ENCODE data around the gene FUT9. TPM values are rescaled to one million over a fixed set of nuclear protein-coding genes. Genes with fewer than 3 reads are reported as not detected.

The FUT9 gene
- total and polyA plus RNA-seq, 2 donors (not counting 1 experiment from before 2014, with no cell fraction given), result not detected

- no peak for DNase-seq (ENCODE audit: low read depth in 2 of 2)
- no peak overlapping the region for H2AFZ ChIP-seq (ENCODE audit: low read length)
- no peak overlapping the region for H3K9ac ChIP-seq (ENCODE audit: insufficient read depth, low read length)
- H4K20me1 ChIP-seq (ENCODE audit: control insufficient read depth, extremely low read depth, insufficient read depth, low read length), result no peaks in the 10 kb centered on the region
- H3K9me3 ChIP-seq (ENCODE audit: control insufficient read depth, insufficient read depth, low read depth, low read length), result no peaks in the 10 kb centered on the region
- no peak overlapping the region for H3K27ac ChIP-seq (ENCODE audit: insufficient read depth, low read length)
- TF ChIP-seq CTCF (conservative IDR thresholded peaks at IDR 0.05 in 1 of 2, IDR thresholded peaks at IDR 0.05 in 1 of 2; ENCODE audit: low read depth in 1 of 2, low read length in 2 of 2) (no peak), EZH2 (IDR thresholded peaks at IDR 0.05; ENCODE audit: low read length, missing control alignments) (no peak)
- no peaks in the 10 kb centered on the region for H3K27me3 ChIP-seq (ENCODE audit: control insufficient read depth, insufficient read depth, low read length)
- H3K79me2 ChIP-seq (ENCODE audit: control insufficient read depth, insufficient read depth, low read length), result no peaks in the 10 kb centered on the region
- no peaks in the 10 kb centered on the region for H3K4me1 ChIP-seq (ENCODE audit: control insufficient read depth, extremely low read depth, insufficient read depth, low read length)
- H3K36me3 ChIP-seq (ENCODE audit: control insufficient read depth, insufficient read depth, low read length), result no peaks in the 10 kb centered on the region
- no peak overlapping the region for H3K4me2 ChIP-seq (ENCODE audit: extremely low read depth, insufficient read depth, low read length)
- H3K4me3 ChIP-seq (replicated peaks in 1 of 4; ENCODE audit: control extremely low read depth in 1 of 4, insufficient read depth in 1 of 4, low read depth in 3 of 4, low read length in 4 of 4), result no peak overlapping the region
These were observed 58.2 kb downstream of the FUT9 start for GRCh38 chr6:96074006-96074405.

GRCh38 chr6:96075826-96076225 lies 60.1 kb downstream of the FUT9 start:
- no peaks in the 10 kb centered on the region for H3K79me2 ChIP-seq (ENCODE audit: control insufficient read depth, insufficient read depth, low read length)
- no peak overlapping the region for H3K27ac ChIP-seq (ENCODE audit: insufficient read depth, low read length)
- no peak for TF ChIP-seq EZH2 (IDR thresholded peaks at IDR 0.05; ENCODE audit: low read length, missing control alignments)
- TF ChIP-seq CTCF (conservative IDR thresholded peaks at IDR 0.05 in 1 of 2, IDR thresholded peaks at IDR 0.05 in 1 of 2; ENCODE audit: low read depth in 1 of 2, low read length in 2 of 2), result no peak
- H4K20me1 ChIP-seq (ENCODE audit: control insufficient read depth, extremely low read depth, insufficient read depth, low read length), result no peaks in the 10 kb centered on the region
- H2AFZ ChIP-seq (ENCODE audit: low read length), result no peak overlapping the region
- no peaks in the 10 kb centered on the region for H3K27me3 ChIP-seq (ENCODE audit: control insufficient read depth, insufficient read depth, low read length)
- no peaks in the 10 kb centered on the region for H3K4me1 ChIP-seq (ENCODE audit: control insufficient read depth, extremely low read depth, insufficient read depth, low read length)
- H3K9me3 ChIP-seq (ENCODE audit: control insufficient read depth, insufficient read depth, low read depth, low read length), result no peaks in the 10 kb centered on the region
- H3K4me2 ChIP-seq (ENCODE audit: extremely low read depth, insufficient read depth, low read length), result no peak overlapping the region
- no peak overlapping the region for H3K9ac ChIP-seq (ENCODE audit: insufficient read depth, low read length)
- no peak overlapping the region for H3K4me3 ChIP-seq (replicated peaks in 1 of 4; ENCODE audit: control extremely low read depth in 1 of 4, insufficient read depth in 1 of 4, low read depth in 3 of 4, low read length in 4 of 4)
- H3K36me3 ChIP-seq (ENCODE audit: control insufficient read depth, insufficient read depth, low read length), result no peaks in the 10 kb centered on the region
- DNase-seq (ENCODE audit: low read depth in 2 of 2), result peak in 1 of 2 donors; percentile 52

GRCh38 chr6:96086745-96087144 lies 71.0 kb downstream of the FUT9 start:
- Histone ChIP-seq H2AFZ (ENCODE audit: low read length) (no peak overlapping the region), H3K4me2 (ENCODE audit: extremely low read depth, insufficient read depth, low read length) (no peak overlapping the region), H3K27ac (ENCODE audit: insufficient read depth, low read length) (no peak overlapping the region), H4K20me1 (ENCODE audit: control insufficient read depth, extremely low read depth, insufficient read depth, low read length) (no peaks in the 10 kb centered on the region), H3K36me3 (ENCODE audit: control insufficient read depth, insufficient read depth, low read length) (no peaks in the 10 kb centered on the region), H3K4me1 (ENCODE audit: control insufficient read depth, extremely low read depth, insufficient read depth, low read length) (no peaks in the 10 kb centered on the region), H3K9me3 (ENCODE audit: control insufficient read depth, insufficient read depth, low read depth, low read length) (no peaks in the 10 kb centered on the region), H3K79me2 (ENCODE audit: control insufficient read depth, insufficient read depth, low read length) (no peaks in the 10 kb centered on the region), H3K4me3 (replicated peaks in 1 of 4; ENCODE audit: control extremely low read depth in 1 of 4, insufficient read depth in 1 of 4, low read depth in 3 of 4, low read length in 4 of 4) (no peak overlapping the region), H3K27me3 (ENCODE audit: control insufficient read depth, insufficient read depth, low read length) (no peaks in the 10 kb centered on the region), H3K9ac (ENCODE audit: insufficient read depth, low read length) (no peak overlapping the region)
- DNase-seq (ENCODE audit: low read depth in 2 of 2), result no peak
- TF ChIP-seq CTCF (conservative IDR thresholded peaks at IDR 0.05 in 1 of 2, IDR thresholded peaks at IDR 0.05 in 1 of 2; ENCODE audit: low read depth in 1 of 2, low read length in 2 of 2) (no peak), EZH2 (IDR thresholded peaks at IDR 0.05; ENCODE audit: low read length, missing control alignments) (no peak)
